Activated naive CD4-positive, alpha-beta T cell treated with anti-CD3 and anti-CD28 coated beads, Interleukin-2, amount 10 ng/mL, durations not matched to agents 5 hours and 36 hours (primary cell): ENCODE results near the gene PEBP1. TPM values are rescaled to one million over a fixed set of nuclear protein-coding genes. Genes with fewer than 3 reads are reported as not detected.

Experiments
- total RNA-seq, 2 experiments: library from RNA; stranded (reverse); gene quantifications; one replicate each; pipeline ENCODE4 v1.2.3, GENCODE V29; 2021

PEBP1 gene
- 10 to 100 TPM; 87.6 to 92.0 TPM for total RNA-seq

GRCh38 chr12:118135788-118136558 is at the start of gene PEBP1:
Gene PEBP1 (plus strand): TSS chr12:118136124. CDS start chr12:118136210, 86 bp downstream.

GRCh38 chr12:118103601-118104382 is 32.1 kb upstream of the PEBP1 start, which contains the start of gene VSIG10:
Gene VSIG10 (minus strand): TSS chr12:118104011. CDS start chr12:118103671, 340 bp downstream.

Other genes starting within 250 kb of the PEBP1 start
- not detected for gene KSR2, start 167.1 kb upstream of the PEBP1 start, total RNA-seq
- 10 to 100 TPM; 31.1 to 33.8 TPM for gene RFC5, start 119.4 kb upstream of the PEBP1 start, total RNA-seq
- gene WSB2, start 74.9 kb upstream of the PEBP1 start, total RNA-seq: 10 to 100 TPM; 44.6 to 47.3 TPM
- gene VSIG10, start 32.1 kb upstream of the PEBP1 start, total RNA-seq: 1 to 10 TPM; 5.6 to 5.7 TPM
- gene TAOK3, start 236.8 kb downstream of the PEBP1 start, total RNA-seq: 10 to 100 TPM; 55.3 to 60.1 TPM
- 10 to 100 TPM; 25.6 to 25.7 TPM for gene SUDS3, start 240.4 kb downstream of the PEBP1 start, total RNA-seq